HepG2 (cell line): ENCODE measurements around the gene UCK2.

ENCODE experiments used
- CREB1 ChIP-seq, 2 experiments: fragments of 450-650 bp in 1 of 2; IDR thresholded peaks; 2 replicates each; pipeline ENCODE4 v1.6.1; 2016 to 2017; ENCODE audit warnings: control low read depth in 1 of 2, mild to moderate bottlenecking in 1 of 2, missing compliant biosample characterization in 1 of 2, missing genetic modification characterization in 1 of 2
- HDAC2 ChIP-seq: sonication (generic); formaldehyde crosslinking; IDR thresholded peaks from 2 replicates; pipeline ENCODE4 v1.4.0; 2020; ENCODE audit warnings: missing genetic modification reagents
- MXD4 ChIP-seq: IDR thresholded peaks from 2 replicates; pipeline ENCODE4 v1.6.1; 2016; ENCODE audit warnings: mild to moderate bottlenecking, missing biosample characterization, missing genetic modification reagents
- POLR2A ChIP-seq, 2 experiments: IDR thresholded peaks; 2 replicates each; pipeline ENCODE4 v1.6.1; 2011; ENCODE audit warnings: low read depth in 2 of 2, low read length in 2 of 2, mild to moderate bottlenecking in 1 of 2, moderate library complexity in 1 of 2; ENCODE audit not compliant: insufficient read depth in 1 of 2
- POLR2AphosphoS5 ChIP-seq: IDR thresholded peaks from 2 replicates; pipeline ENCODE4 v1.6.1; 2012; ENCODE audit warnings: low read depth, low read length
- TFE3 ChIP-seq: IDR thresholded peaks from 2 replicates; pipeline ENCODE4 v1.6.1; 2016
- ZBTB46 ChIP-seq: sonication (generic); formaldehyde crosslinking; IDR thresholded peaks from 2 replicates; pipeline ENCODE4 v1.4.0; 2020; ENCODE audit warnings: mild to moderate bottlenecking, missing genetic modification reagents, borderline replicate concordance
- ZNF224 ChIP-seq: sonication (generic); formaldehyde crosslinking; IDR thresholded peaks from 2 replicates; pipeline ENCODE4 v1.5.0; 2020; ENCODE audit warnings: mild to moderate bottlenecking, missing genetic modification reagents
- ZNF652 ChIP-seq: IDR thresholded peaks from 2 replicates; pipeline ENCODE4 v1.6.1; 2016; ENCODE audit warnings: low read depth, borderline replicate concordance
- ZSCAN9 ChIP-seq: IDR thresholded peaks from 2 replicates; pipeline ENCODE4 v1.6.1; 2016; ENCODE audit warnings: borderline replicate concordance
- TF ChIP-seq, protein P1 (sequence below): sonication (generic); formaldehyde crosslinking; IDR thresholded peaks from 2 replicates; pipeline ENCODE4 v1.5.1; 2020; ENCODE audit warnings: mild to moderate bottlenecking, missing genetic modification reagents, borderline replicate concordance
- TF ChIP-seq, protein P2 (sequence below): sonication (generic); formaldehyde crosslinking; IDR thresholded peaks from 2 replicates; pipeline ENCODE4 v1.5.0; 2020; ENCODE audit warnings: mild to moderate bottlenecking, missing genetic modification reagents, moderate library complexity
- TF ChIP-seq, protein P3 (sequence below): sonication (generic); formaldehyde crosslinking; IDR thresholded peaks from 2 replicates; pipeline ENCODE4 v1.4.0; 2020; ENCODE audit warnings: missing genetic modification reagents
- TF ChIP-seq, protein P4 (sequence below): sonication (generic); formaldehyde crosslinking; IDR thresholded peaks from 2 replicates; pipeline ENCODE4 v1.4.0; 2020; ENCODE audit warnings: mild to moderate bottlenecking, low read depth, missing genetic modification reagents

DNA sequence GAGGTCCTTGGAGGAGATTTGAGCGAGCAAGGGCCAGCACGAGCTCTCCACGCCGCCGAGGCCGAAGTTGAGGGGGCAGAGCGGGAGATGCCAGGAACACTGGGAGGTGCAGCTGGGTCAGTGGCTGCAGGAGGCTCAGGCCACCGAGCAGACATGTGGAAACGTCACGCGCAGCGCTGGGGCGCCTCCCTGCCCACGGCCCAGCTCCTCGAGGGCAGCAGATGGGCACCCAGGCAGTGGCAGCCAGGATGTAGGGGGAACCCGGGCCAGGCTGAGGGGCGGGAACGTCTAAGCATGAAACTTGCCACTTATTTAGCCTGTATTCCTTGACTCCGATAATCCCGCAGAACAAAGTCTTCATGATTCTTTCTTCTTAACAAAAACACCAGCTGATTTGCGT, 114.1 kb downstream of the UCK2 start:
- TF ChIP-seq ZBTB46 (CRISPR knock-in tag) (no peak), CREB1 (IDR thresholded peaks at IDR 0.05) (no peak), CREB1 (CRISPR knock-in tag; IDR thresholded peaks at IDR 0.05) (no peak), HDAC2 (no peak), POLR2AphosphoS5 (no peak), ZNF652 (no peak), TFE3 (CRISPR knock-in tag) (no peak), ZSCAN9 (CRISPR knock-in tag) (no peak), MXD4 (CRISPR knock-in tag) (no peak), POLR2A (IDR thresholded peaks at IDR 0.05; ENCODE audit: insufficient read depth in 1 of 2, low read depth in 2 of 2, low read length in 2 of 2) (no peak), ZNF224 (no peak)
- TF ChIP-seq, protein P1, sequence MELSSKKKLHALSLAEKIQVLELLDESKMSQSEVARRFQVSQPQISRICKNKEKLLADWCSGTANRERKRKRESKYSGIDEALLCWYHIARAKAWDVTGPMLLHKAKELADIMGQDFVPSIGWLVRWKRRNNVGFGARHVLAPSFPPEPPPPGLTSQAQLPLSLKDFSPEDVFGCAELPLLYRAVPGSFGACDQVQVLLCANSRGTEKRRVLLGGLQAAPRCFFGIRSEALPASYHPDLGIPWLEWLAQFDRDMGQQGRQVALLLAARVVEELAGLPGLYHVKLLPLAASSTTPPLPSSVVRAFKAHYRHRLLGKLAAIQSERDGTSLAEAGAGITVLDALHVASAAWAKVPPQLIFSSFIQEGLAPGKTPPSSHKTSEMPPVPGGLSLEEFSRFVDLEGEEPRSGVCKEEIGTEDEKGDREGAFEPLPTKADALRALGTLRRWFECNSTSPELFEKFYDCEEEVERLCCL (CRISPR knock-in tag) = no peak
- TF ChIP-seq, protein P2, sequence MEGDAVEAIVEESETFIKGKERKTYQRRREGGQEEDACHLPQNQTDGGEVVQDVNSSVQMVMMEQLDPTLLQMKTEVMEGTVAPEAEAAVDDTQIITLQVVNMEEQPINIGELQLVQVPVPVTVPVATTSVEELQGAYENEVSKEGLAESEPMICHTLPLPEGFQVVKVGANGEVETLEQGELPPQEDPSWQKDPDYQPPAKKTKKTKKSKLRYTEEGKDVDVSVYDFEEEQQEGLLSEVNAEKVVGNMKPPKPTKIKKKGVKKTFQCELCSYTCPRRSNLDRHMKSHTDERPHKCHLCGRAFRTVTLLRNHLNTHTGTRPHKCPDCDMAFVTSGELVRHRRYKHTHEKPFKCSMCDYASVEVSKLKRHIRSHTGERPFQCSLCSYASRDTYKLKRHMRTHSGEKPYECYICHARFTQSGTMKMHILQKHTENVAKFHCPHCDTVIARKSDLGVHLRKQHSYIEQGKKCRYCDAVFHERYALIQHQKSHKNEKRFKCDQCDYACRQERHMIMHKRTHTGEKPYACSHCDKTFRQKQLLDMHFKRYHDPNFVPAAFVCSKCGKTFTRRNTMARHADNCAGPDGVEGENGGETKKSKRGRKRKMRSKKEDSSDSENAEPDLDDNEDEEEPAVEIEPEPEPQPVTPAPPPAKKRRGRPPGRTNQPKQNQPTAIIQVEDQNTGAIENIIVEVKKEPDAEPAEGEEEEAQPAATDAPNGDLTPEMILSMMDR = no peak
- TF ChIP-seq, protein P3, sequence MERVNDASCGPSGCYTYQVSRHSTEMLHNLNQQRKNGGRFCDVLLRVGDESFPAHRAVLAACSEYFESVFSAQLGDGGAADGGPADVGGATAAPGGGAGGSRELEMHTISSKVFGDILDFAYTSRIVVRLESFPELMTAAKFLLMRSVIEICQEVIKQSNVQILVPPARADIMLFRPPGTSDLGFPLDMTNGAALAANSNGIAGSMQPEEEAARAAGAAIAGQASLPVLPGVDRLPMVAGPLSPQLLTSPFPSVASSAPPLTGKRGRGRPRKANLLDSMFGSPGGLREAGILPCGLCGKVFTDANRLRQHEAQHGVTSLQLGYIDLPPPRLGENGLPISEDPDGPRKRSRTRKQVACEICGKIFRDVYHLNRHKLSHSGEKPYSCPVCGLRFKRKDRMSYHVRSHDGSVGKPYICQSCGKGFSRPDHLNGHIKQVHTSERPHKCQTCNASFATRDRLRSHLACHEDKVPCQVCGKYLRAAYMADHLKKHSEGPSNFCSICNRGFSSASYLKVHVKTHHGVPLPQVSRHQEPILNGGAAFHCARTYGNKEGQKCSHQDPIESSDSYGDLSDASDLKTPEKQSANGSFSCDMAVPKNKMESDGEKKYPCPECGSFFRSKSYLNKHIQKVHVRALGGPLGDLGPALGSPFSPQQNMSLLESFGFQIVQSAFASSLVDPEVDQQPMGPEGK (CRISPR knock-in tag) = no peak
- TF ChIP-seq, protein P4, sequence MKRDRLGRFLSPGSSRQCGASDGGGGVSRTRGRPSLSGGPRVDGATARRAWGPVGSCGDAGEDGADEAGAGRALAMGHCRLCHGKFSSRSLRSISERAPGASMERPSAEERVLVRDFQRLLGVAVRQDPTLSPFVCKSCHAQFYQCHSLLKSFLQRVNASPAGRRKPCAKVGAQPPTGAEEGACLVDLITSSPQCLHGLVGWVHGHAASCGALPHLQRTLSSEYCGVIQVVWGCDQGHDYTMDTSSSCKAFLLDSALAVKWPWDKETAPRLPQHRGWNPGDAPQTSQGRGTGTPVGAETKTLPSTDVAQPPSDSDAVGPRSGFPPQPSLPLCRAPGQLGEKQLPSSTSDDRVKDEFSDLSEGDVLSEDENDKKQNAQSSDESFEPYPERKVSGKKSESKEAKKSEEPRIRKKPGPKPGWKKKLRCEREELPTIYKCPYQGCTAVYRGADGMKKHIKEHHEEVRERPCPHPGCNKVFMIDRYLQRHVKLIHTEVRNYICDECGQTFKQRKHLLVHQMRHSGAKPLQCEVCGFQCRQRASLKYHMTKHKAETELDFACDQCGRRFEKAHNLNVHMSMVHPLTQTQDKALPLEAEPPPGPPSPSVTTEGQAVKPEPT (CRISPR knock-in tag) = no peak
